HG03521 (cell line): ENCODE results near the gene NRG3.
"Not testable (repeated sequence)": the region's sequence is repeated elsewhere in the genome, so short reads cannot be mapped to it uniquely, and the experiment has no call there.

ENCODE experiments used
- ATAC-seq: cut with Tn5 transposase; IDR thresholded peaks from one replicate; pipeline ENCODE4 v1.9.1; 2021; ENCODE audit warnings: mild to moderate bottlenecking, moderate library complexity; ENCODE audit not compliant: unreplicated experiment

NRG3 gene

GRCh38 chr10:82645221-82645620 lies 770.2 kb downstream of the NRG3 start:
- no peak for ATAC-seq

- no peak for ATAC-seq
Observed at GRCh38 chr10:82653244-82654155, 778.5 kb downstream of the NRG3 start.

GRCh38 chr10:82660205-82660604 lies 785.2 kb downstream of the NRG3 start:
- no peak for ATAC-seq

- no peak for ATAC-seq
Observed at GRCh38 chr10:82660986-82661385, 786.0 kb downstream of the NRG3 start.

- no peak for ATAC-seq
Observed at GRCh38 chr10:82661701-82662100, 786.7 kb downstream of the NRG3 start.

GRCh38 chr10:82668221-82668895 lies 793.4 kb downstream of the NRG3 start:
- no peak for ATAC-seq

GRCh38 chr10:82674036-82674435 lies 799.0 kb downstream of the NRG3 start:
- no peak for ATAC-seq

GRCh38 chr10:82677932-82678331 lies 802.9 kb downstream of the NRG3 start:
- not testable (repeated sequence) for ATAC-seq

GRCh38 chr10:82678451-82678850 lies 803.5 kb downstream of the NRG3 start:
- not testable (repeated sequence) for ATAC-seq

GRCh38 chr10:82680608-82681007 lies 805.6 kb downstream of the NRG3 start:
- no peak for ATAC-seq

- no peak for ATAC-seq
Observed at GRCh38 chr10:82683945-82684344, 809.0 kb downstream of the NRG3 start.

- no peak for ATAC-seq
Observed at GRCh38 chr10:82685087-82685486, 810.1 kb downstream of the NRG3 start.

GRCh38 chr10:82691211-82691610 lies 816.2 kb downstream of the NRG3 start:
- ATAC-seq, result no peak

- ATAC-seq, result no peak
Observed at GRCh38 chr10:82692458-82692857, 817.5 kb downstream of the NRG3 start.

- no peak for ATAC-seq
Observed at GRCh38 chr10:82721831-82722230, 846.8 kb downstream of the NRG3 start.

- ATAC-seq, result no peak
Observed at GRCh38 chr10:82722273-82722672, 847.3 kb downstream of the NRG3 start.

- no peak for ATAC-seq
Observed at GRCh38 chr10:82736305-82736704, 861.3 kb downstream of the NRG3 start.

- ATAC-seq, result no peak
Observed at GRCh38 chr10:82737549-82737948, 862.6 kb downstream of the NRG3 start.

GRCh38 chr10:82738592-82738991 lies 863.6 kb downstream of the NRG3 start:
- no peak for ATAC-seq

- no peak for ATAC-seq
Observed at GRCh38 chr10:82742478-82742877, 867.5 kb downstream of the NRG3 start.

- ATAC-seq, result no peak
Observed at GRCh38 chr10:82742898-82743297, 867.9 kb downstream of the NRG3 start.

- no peak for ATAC-seq
Observed at GRCh38 chr10:82750538-82750937, 875.5 kb downstream of the NRG3 start.
